ENCODE results near the gene FKBP11. TPM values are rescaled to one million over a fixed set of nuclear protein-coding genes. Genes with fewer than 3 reads are reported as not detected.
"Not testable (repeated sequence)": the region's sequence is repeated elsewhere in the genome, so short reads cannot be mapped to it uniquely, and the experiment has no call there.

Gene FKBP11
- total RNA-seq, 1 experiment from 2014 or later = 16.5 TPM

GRCh38 chr12:48910196-48910595 is 15.1 kb downstream of the FKBP11 start:
- DNase-seq (ENCODE audit: low spot score) = no peak

GRCh38 chr12:48909698-48910097 is 15.6 kb downstream of the FKBP11 start:
- DNase-seq (ENCODE audit: low spot score) = not testable (repeated sequence)

GRCh38 chr12:48907245-48907644 is 18.0 kb downstream of the FKBP11 start:
- DNase-seq (ENCODE audit: low spot score) = no peak

- no peak for DNase-seq (ENCODE audit: low spot score)
These were observed 21.3 kb downstream of the FKBP11 start for GRCh38 chr12:48903982-48904411.

GRCh38 chr12:48903363-48903981 is 21.8 kb downstream of the FKBP11 start:
- no peak for DNase-seq (ENCODE audit: low spot score)

- no peak for DNase-seq (ENCODE audit: low spot score)
These were observed 24.0 kb downstream of the FKBP11 start for GRCh38 chr12:48901278-48901677.

GRCh38 chr12:48899651-48900050 is 25.6 kb downstream of the FKBP11 start:
- no peak for DNase-seq (ENCODE audit: low spot score)

- no peak for DNase-seq (ENCODE audit: low spot score)
These were observed 31.0 kb downstream of the FKBP11 start for GRCh38 chr12:48894271-48894670.

GRCh38 chr12:48890657-48891418 is 34.5 kb downstream of the FKBP11 start:
- peak; percentile 82 for DNase-seq (ENCODE audit: low spot score)

GRCh38 chr12:48889679-48890078 is 35.6 kb downstream of the FKBP11 start:
- no peak for DNase-seq (ENCODE audit: low spot score)

GRCh38 chr12:48883305-48884161 is 41.8 kb downstream of the FKBP11 start:
- peak; percentile 59 for DNase-seq (ENCODE audit: low spot score)

GRCh38 chr12:48882972-48883304 is 42.4 kb downstream of the FKBP11 start:
- DNase-seq (ENCODE audit: low spot score) = no peak

- DNase-seq (ENCODE audit: low spot score) = no peak
These were observed 43.0 kb downstream of the FKBP11 start for GRCh38 chr12:48882315-48882687.

GRCh38 chr12:48881686-48882314 is 43.5 kb downstream of the FKBP11 start:
- no peak for DNase-seq (ENCODE audit: low spot score)

- DNase-seq (ENCODE audit: low spot score) = no peak
These were observed 44.6 kb downstream of the FKBP11 start for GRCh38 chr12:48880647-48881046.

GRCh38 chr12:48878548-48878947 is 46.7 kb downstream of the FKBP11 start:
- DNase-seq (ENCODE audit: low spot score) = no peak

- no peak for DNase-seq (ENCODE audit: low spot score)
These were observed 49.3 kb downstream of the FKBP11 start for GRCh38 chr12:48875944-48876515.

- DNase-seq (ENCODE audit: low spot score) = not testable (repeated sequence)
These were observed 51.8 kb downstream of the FKBP11 start for GRCh38 chr12:48873534-48873933.

GRCh38 chr12:48873096-48873495 is 52.2 kb downstream of the FKBP11 start:
- DNase-seq (ENCODE audit: low spot score) = no peak
